Measurements from ENCODE around the gene COL1A1.

Gene COL1A1

GRCh38 chr17:50151041-50151936, 50.1 kb downstream of the COL1A1 start:
- H3K36me3 ChIP-seq (ENCODE audit: control insufficient read depth, low read depth, low read length) = no peaks in the 10 kb centered on the region
- H3K9me3 ChIP-seq (ENCODE audit: control insufficient read depth, low read depth, low read length) = no peaks in the 10 kb centered on the region
- H3K9ac ChIP-seq (ENCODE audit: low read length) = no peak overlapping the region
- peaks cover 24% of the 10 kb centered on the region for H3K4me1 ChIP-seq (ENCODE audit: control insufficient read depth, low read depth, low read length)
- H3K4me3 ChIP-seq (ENCODE audit: low read length) = peak overlapping the region; percentile 70
- peaks cover 21% of the 10 kb centered on the region for H3K27me3 ChIP-seq (ENCODE audit: control insufficient read depth, insufficient read depth, low read length)
- no peak overlapping the region for H3K27ac ChIP-seq (ENCODE audit: low read length)

- H3K27me3 ChIP-seq (ENCODE audit: control insufficient read depth, insufficient read depth, low read length) = peaks cover 21% of the 10 kb centered on the region
- no peaks in the 10 kb centered on the region for H3K9me3 ChIP-seq (ENCODE audit: control insufficient read depth, low read depth, low read length)
- peak within 1 kb of the TSS; percentile 70 for H3K4me3 ChIP-seq (ENCODE audit: low read length)
- no peaks in the 10 kb centered on the region for H3K36me3 ChIP-seq (ENCODE audit: control insufficient read depth, low read depth, low read length)
- peaks cover 24% of the 10 kb centered on the region for H3K4me1 ChIP-seq (ENCODE audit: control insufficient read depth, low read depth, low read length)
- H3K27ac ChIP-seq (ENCODE audit: low read length) = no peak within 1 kb of the TSS
- no peak within 1 kb of the TSS for H3K9ac ChIP-seq (ENCODE audit: low read length)
Measured at GRCh38 chr17:50150354-50151040, 50.9 kb downstream of the COL1A1 start, which contains the start of gene PPP1R9B. Gene PPP1R9B (minus strand): TSS chr17:50150677. CDS start chr17:50150513, 164 bp downstream.

- Histone ChIP-seq H3K9ac (ENCODE audit: low read length) (no peak overlapping the region), H3K36me3 (ENCODE audit: control insufficient read depth, low read depth, low read length) (no peaks in the 10 kb centered on the region), H3K4me1 (ENCODE audit: control insufficient read depth, low read depth, low read length) (peaks cover 24% of the 10 kb centered on the region), H3K4me3 (ENCODE audit: low read length) (peak overlapping the region; percentile 70), H3K27me3 (ENCODE audit: control insufficient read depth, insufficient read depth, low read length) (peaks cover 21% of the 10 kb centered on the region), H3K27ac (ENCODE audit: low read length) (no peak overlapping the region), H3K9me3 (ENCODE audit: control insufficient read depth, low read depth, low read length) (no peaks in the 10 kb centered on the region)
Measured at GRCh38 chr17:50149417-50150353, 51.7 kb downstream of the COL1A1 start.

GRCh38 chr17:50149091-50149416, 52.4 kb downstream of the COL1A1 start:
- H3K9me3 ChIP-seq (ENCODE audit: control insufficient read depth, low read depth, low read length) = no peaks in the 10 kb centered on the region
- no peak overlapping the region for H3K9ac ChIP-seq (ENCODE audit: low read length)
- peaks cover 24% of the 10 kb centered on the region for H3K4me1 ChIP-seq (ENCODE audit: control insufficient read depth, low read depth, low read length)
- peak overlapping the region; percentile 47 for H3K4me3 ChIP-seq (ENCODE audit: low read length)
- H3K36me3 ChIP-seq (ENCODE audit: control insufficient read depth, low read depth, low read length) = no peaks in the 10 kb centered on the region
- H3K27me3 ChIP-seq (ENCODE audit: control insufficient read depth, insufficient read depth, low read length) = peaks cover 21% of the 10 kb centered on the region
- no peak overlapping the region for H3K27ac ChIP-seq (ENCODE audit: low read length)

GRCh38 chr17:50148226-50149090, 53.0 kb downstream of the COL1A1 start:
- H3K36me3 ChIP-seq (ENCODE audit: control insufficient read depth, low read depth, low read length) = no peaks in the 10 kb centered on the region
- H3K27ac ChIP-seq (ENCODE audit: low read length) = no peak overlapping the region
- H3K9me3 ChIP-seq (ENCODE audit: control insufficient read depth, low read depth, low read length) = no peaks in the 10 kb centered on the region
- H3K9ac ChIP-seq (ENCODE audit: low read length) = peak overlapping the region; percentile 5
- peak overlapping the region; percentile 44 for H3K4me3 ChIP-seq (ENCODE audit: low read length)
- H3K27me3 ChIP-seq (ENCODE audit: control insufficient read depth, insufficient read depth, low read length) = peaks cover 21% of the 10 kb centered on the region
- H3K4me1 ChIP-seq (ENCODE audit: control insufficient read depth, low read depth, low read length) = peaks cover 24% of the 10 kb centered on the region

GRCh38 chr17:50147841-50148225, 53.6 kb downstream of the COL1A1 start:
- Histone ChIP-seq H3K9ac (ENCODE audit: low read length) (peak overlapping the region; percentile 5), H3K36me3 (ENCODE audit: control insufficient read depth, low read depth, low read length) (no peaks in the 10 kb centered on the region), H3K4me1 (ENCODE audit: control insufficient read depth, low read depth, low read length) (peaks cover 23% of the 10 kb centered on the region), H3K9me3 (ENCODE audit: control insufficient read depth, low read depth, low read length) (no peaks in the 10 kb centered on the region), H3K27me3 (ENCODE audit: control insufficient read depth, insufficient read depth, low read length) (peaks cover 21% of the 10 kb centered on the region), H3K27ac (ENCODE audit: low read length) (no peak overlapping the region), H3K4me3 (ENCODE audit: low read length) (peak overlapping the region; percentile 44)

GRCh38 chr17:50146927-50147665, 54.3 kb downstream of the COL1A1 start:
- no peaks in the 10 kb centered on the region for H3K36me3 ChIP-seq (ENCODE audit: control insufficient read depth, low read depth, low read length)
- H3K27ac ChIP-seq (ENCODE audit: low read length) = no peak overlapping the region
- no peak overlapping the region for H3K9ac ChIP-seq (ENCODE audit: low read length)
- no peaks in the 10 kb centered on the region for H3K9me3 ChIP-seq (ENCODE audit: control insufficient read depth, low read depth, low read length)
- peaks cover 15% of the 10 kb centered on the region for H3K4me1 ChIP-seq (ENCODE audit: control insufficient read depth, low read depth, low read length)
- H3K27me3 ChIP-seq (ENCODE audit: control insufficient read depth, insufficient read depth, low read length) = peaks cover 21% of the 10 kb centered on the region
- H3K4me3 ChIP-seq (ENCODE audit: low read length) = no peak overlapping the region

- peaks cover 21% of the 10 kb centered on the region for H3K27me3 ChIP-seq (ENCODE audit: control insufficient read depth, insufficient read depth, low read length)
- no peaks in the 10 kb centered on the region for H3K36me3 ChIP-seq (ENCODE audit: control insufficient read depth, low read depth, low read length)
- no peaks in the 10 kb centered on the region for H3K9me3 ChIP-seq (ENCODE audit: control insufficient read depth, low read depth, low read length)
- peaks cover 15% of the 10 kb centered on the region for H3K4me1 ChIP-seq (ENCODE audit: control insufficient read depth, low read depth, low read length)
- no peak overlapping the region for H3K9ac ChIP-seq (ENCODE audit: low read length)
- no peak overlapping the region for H3K27ac ChIP-seq (ENCODE audit: low read length)
- no peak overlapping the region for H3K4me3 ChIP-seq (ENCODE audit: low read length)
Measured at GRCh38 chr17:50146230-50146926, 55.1 kb downstream of the COL1A1 start.

GRCh38 chr17:50145532-50146229, 55.8 kb downstream of the COL1A1 start:
- Histone ChIP-seq H3K27ac (ENCODE audit: low read length) (no peak overlapping the region), H3K36me3 (ENCODE audit: control insufficient read depth, low read depth, low read length) (no peaks in the 10 kb centered on the region), H3K4me3 (ENCODE audit: low read length) (no peak overlapping the region), H3K27me3 (ENCODE audit: control insufficient read depth, insufficient read depth, low read length) (peaks cover 21% of the 10 kb centered on the region), H3K4me1 (ENCODE audit: control insufficient read depth, low read depth, low read length) (peaks cover 15% of the 10 kb centered on the region), H3K9ac (ENCODE audit: low read length) (no peak overlapping the region), H3K9me3 (ENCODE audit: control insufficient read depth, low read depth, low read length) (no peaks in the 10 kb centered on the region)

All from iPS-18a (cell line).